HCT116 (cell line): ENCODE data around the gene RAPGEF2. TPM values are rescaled to one million over a fixed set of nuclear protein-coding genes. Genes with fewer than 3 reads are reported as not detected.

Experiments
- ATAC-seq: fragments of 200-7000 bp; cut with Tn5 transposase; 2 replicates; pipeline ENCODE4 v1.9.1; 2020; ENCODE audit warnings: mild to moderate bottlenecking, moderate library complexity
- BruUV-seq: library from RNA; stranded (reverse); fragments of 400-500 nt; replicated peaks from 2 replicates; lab custom pipeline; 2021; lab: Mats Ljungman, UMichigan
- CTCF ChIA-PET: fragments of 300-600 bp; sonication (Branson Sonifier 250); formaldehyde crosslinking; loops from one replicate; lab custom pipeline; 2021; ENCODE audit warnings: antibody characterized with exemption; lab: Charles Lee
- POLR2A ChIA-PET: fragments of 300-600, 350-600 bp; sonication (Branson Sonifier 250); formaldehyde crosslinking; loops from one replicate; lab custom pipeline; 2021; ENCODE audit warnings: antibody characterized with exemption; lab: Charles Lee
- RAD21 ChIA-PET, 2 experiments: fragments of 300-600 bp; sonication (Branson Sonifier 250); formaldehyde crosslinking; loops; one replicate each; lab custom pipeline; 2023; ENCODE audit warnings: low total read pairs in 2 of 2; ENCODE audit not compliant: uncharacterized antibody in 2 of 2, unreplicated experiment in 2 of 2, low non-redundant PET in 1 of 2; lab: Charles Lee
- DNase-seq: peaks from one replicate; pipeline ENCODE4 v3.0.0-alpha.2; 2010; ENCODE audit warnings: low read depth, low spot score
- H2AFZ ChIP-seq: fragments of 200-600 bp; shearing (Covaris generic), sonication (generic); 2 replicates; pipeline ENCODE4 v1.6.1; 2017; ENCODE audit warnings: low read depth, mixed run types, mixed read lengths, antibody characterized with exemption, low read length; ENCODE audit not compliant: poor library complexity, severe bottlenecking
- H3K27ac ChIP-seq: 2 replicates; pipeline ENCODE4 v1.5.1; 2012; ENCODE audit warnings: low read depth, low read length
- H3K27me3 ChIP-seq: fragments of 200-600 bp; sonication (generic); 2 replicates; pipeline ENCODE4 v1.6.1; 2016; ENCODE audit warnings: mixed run types, low read length, mixed read lengths; ENCODE audit not compliant: insufficient read depth
- H3K36me3 ChIP-seq, 2 experiments: fragments of 200-500 bp in 1 of 2; fragments of 200-600 bp in 1 of 2; sonication (Bioruptor generic) in 1 of 2; sonication (generic) in 1 of 2; 2 replicates each; pipeline versions ENCODE4 v1.5.1 to v1.6.1; 2014 to 2016; ENCODE audit warnings: low read length in 2 of 2, inconsistent platforms in 1 of 2, mixed read lengths in 1 of 2, mixed run types in 1 of 2; ENCODE audit not compliant: insufficient read depth in 2 of 2, control insufficient read depth in 1 of 2
- H3K4me1 ChIP-seq, 2 experiments: fragments of 200-600 bp in 1 of 2; sonication (generic) in 1 of 2; 2 replicates each; pipeline versions ENCODE4 v1.5.1 to v1.6.1; 2012 to 2017; ENCODE audit warnings: low read length in 2 of 2, inconsistent platforms in 1 of 2, mild to moderate bottlenecking in 1 of 2, mixed read lengths in 1 of 2, mixed run types in 1 of 2, moderate library complexity in 1 of 2; ENCODE audit not compliant: insufficient read depth in 2 of 2, control insufficient read depth in 1 of 2
- H3K4me2 ChIP-seq: fragments of 200-600 bp; sonication (generic); 2 replicates; pipeline ENCODE4 v1.6.1; 2017; ENCODE audit warnings: mixed run types, low read length, mixed read lengths
- H3K4me3 ChIP-seq, 2 experiments: fragments of 200-600 bp in 1 of 2; sonication (generic) in 1 of 2; replicated peaks in 1 of 2; 2 replicates each; pipeline ENCODE4 v1.5.1; 2011 to 2016; ENCODE audit warnings: low read length in 2 of 2, control low read depth in 1 of 2, low read depth in 1 of 2, mild to moderate bottlenecking in 1 of 2, mixed read lengths in 1 of 2, mixed run types in 1 of 2
- H3K79me2 ChIP-seq: fragments of 200-600 bp; sonication (generic); 2 replicates; pipeline ENCODE4 v1.6.1; 2017; ENCODE audit warnings: mild to moderate bottlenecking, mixed run types, low read length, moderate library complexity, mixed read lengths; ENCODE audit not compliant: insufficient read depth
- H3K9ac ChIP-seq: fragments of 200-600 bp; sonication (generic); 2 replicates; pipeline ENCODE4 v1.6.1; 2016; ENCODE audit warnings: low read length, mixed read lengths
- H3K9me2 ChIP-seq: fragments of 200-600 bp; sonication (generic), shearing (Covaris generic); 2 replicates; pipeline ENCODE4 v1.6.1; 2017; ENCODE audit warnings: mixed run types, mild to moderate bottlenecking, moderate library complexity; ENCODE audit not compliant: insufficient read depth
- H3K9me3 ChIP-seq, 2 experiments: fragments of 200-500 bp in 1 of 2; fragments of 200-600 bp in 1 of 2; sonication (Bioruptor generic) in 1 of 2; sonication (generic) in 1 of 2; 2 replicates each; pipeline ENCODE4 v1.6.1; 2014 to 2017; ENCODE audit warnings: low read length in 2 of 2, mixed read lengths in 2 of 2, inconsistent platforms in 1 of 2, low read depth in 1 of 2, mild to moderate bottlenecking in 1 of 2, mixed run types in 1 of 2, moderate library complexity in 1 of 2; ENCODE audit not compliant: control insufficient read depth in 1 of 2, insufficient read depth in 1 of 2
- H4K20me1 ChIP-seq: fragments of 200-600 bp; sonication (generic), shearing (Covaris generic); 2 replicates; pipeline ENCODE4 v1.6.1; 2017; ENCODE audit warnings: mixed run types, mild to moderate bottlenecking, moderate library complexity; ENCODE audit not compliant: insufficient read depth
- CBX3 ChIP-seq: IDR thresholded peaks from 2 replicates; pipeline ENCODE4 v1.6.1; 2012; ENCODE audit warnings: low read depth
- CEBPB ChIP-seq: IDR thresholded peaks from 2 replicates; pipeline ENCODE4 v1.6.1; 2012; ENCODE audit warnings: low read depth
- ELF1 ChIP-seq: IDR thresholded peaks from 2 replicates; pipeline ENCODE4 v1.6.1; 2012; ENCODE audit warnings: low read depth, borderline replicate concordance
- EZH2 ChIP-seq: fragments of 200-600 bp; sonication (generic); IDR thresholded peaks from 2 replicates; pipeline ENCODE4 v1.6.1; 2017; ENCODE audit warnings: antibody characterized with exemption, mixed run types
- EZH2phosphoT487 ChIP-seq: fragments of 200-600 bp; IDR thresholded peaks from 2 replicates; pipeline ENCODE4 v1.6.1; 2018; ENCODE audit warnings: antibody characterized with exemption, borderline replicate concordance
- FOSL1 ChIP-seq: IDR thresholded peaks from 2 replicates; pipeline ENCODE4 v1.6.1; 2012; ENCODE audit warnings: low read depth
- JUND ChIP-seq: IDR thresholded peaks from 2 replicates; pipeline ENCODE4 v1.6.1; 2012
- RAD21 ChIP-seq: IDR thresholded peaks from 2 replicates; pipeline ENCODE4 v1.6.1; 2012; ENCODE audit warnings: low read depth, mild to moderate bottlenecking
- SP1 ChIP-seq: IDR thresholded peaks from 2 replicates; pipeline ENCODE4 v1.6.1; 2012; ENCODE audit warnings: low read depth
- SRF ChIP-seq: IDR thresholded peaks from 2 replicates; pipeline ENCODE4 v1.6.1; 2012; ENCODE audit warnings: low read depth
- YY1 ChIP-seq: IDR thresholded peaks from 2 replicates; pipeline ENCODE4 v1.6.1; 2011; ENCODE audit warnings: low read length, low read depth, moderate library complexity, mild to moderate bottlenecking; ENCODE audit not compliant: insufficient replicate concordance; ENCODE audit errors: extremely low read depth
- ZFX ChIP-seq: fragments of 450-650 bp; IDR thresholded peaks from 2 replicates; pipeline ENCODE4 v1.6.1; 2017
- ZNF274 ChIP-seq: fragments of 200-500 bp; sonication (Bioruptor generic); IDR thresholded peaks from 2 replicates; pipeline ENCODE4 v1.6.1; 2014; ENCODE audit warnings: mild to moderate bottlenecking, low read depth, low read length, inconsistent platforms
- intact Hi-C: fragments of 100-400 bp; cut with micrococcal nuclease; formaldehyde crosslinking; loops from 2 replicates; pipeline ENCODE4 v1.10.0; 2022
- total RNA-seq: library from RNA; stranded (reverse); gene quantifications from one replicate; pipeline ENCODE4 v1.2.1, GENCODE V29; 2021; ENCODE audit not compliant: unreplicated experiment
- TF ChIP-seq, protein P1 (sequence below): IDR thresholded peaks from 2 replicates; pipeline ENCODE4 v1.6.1; 2012
- TF ChIP-seq, protein P2 (sequence below): IDR thresholded peaks from 2 replicates; pipeline ENCODE4 v1.6.1; 2011; ENCODE audit warnings: mild to moderate bottlenecking, low read length, moderate library complexity; ENCODE audit not compliant: insufficient replicate concordance; ENCODE audit errors: extremely low read depth
- TF ChIP-seq, protein P3 (sequence below): IDR thresholded peaks from 2 replicates; pipeline ENCODE4 v1.6.1; 2012; ENCODE audit warnings: low read depth

The RAPGEF2 gene
- total RNA-seq, 1 experiment from 2014 or later, result 21.2 TPM

DNA sequence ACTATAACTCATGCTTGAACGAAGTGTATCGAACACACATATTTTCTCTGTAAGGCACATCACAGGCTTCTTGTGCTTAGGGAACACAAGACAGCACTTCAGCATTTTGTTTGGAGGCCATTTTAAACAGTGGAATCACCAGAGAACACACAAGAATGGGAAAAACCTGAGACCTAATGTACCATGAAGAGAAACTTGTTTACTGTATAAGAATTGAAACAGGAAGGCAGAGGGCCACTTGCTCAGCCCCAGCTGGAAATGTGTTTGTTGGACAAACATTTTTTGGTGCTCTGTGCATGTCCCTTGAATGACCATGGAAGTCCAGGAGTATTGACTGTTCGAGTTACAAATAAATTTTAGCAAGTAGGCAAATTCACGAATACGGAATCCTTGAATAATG lies 47.5 kb downstream of the RAPGEF2 start:
- Histone ChIP-seq H3K79me2 (no peaks in the 10 kb centered on the region; the same call in 1 of the 2 replicates), H3K36me3 (no peaks in the 10 kb centered on the region), H3K9me2 (no peaks in the 10 kb centered on the region), H3K4me1 (peaks cover 3 to 5% of the 10 kb centered on the region in 2 experiments; a peak in 1 of 4 replicates), H4K20me1 (no peaks in the 10 kb centered on the region), H2AFZ (no peak overlapping the region), H3K4me2 (no peak overlapping the region), H3K9ac (no peak overlapping the region), H3K27me3 (no peaks in the 10 kb centered on the region), H3K4me3 (no peak overlapping the region), H3K27ac (no peak overlapping the region), H3K9me3 (no peaks in the 10 kb centered on the region)
- intact Hi-C loops, result no loop called here
- POLR2A ChIA-PET, result no interaction called here
- RAD21 ChIA-PET, result no interaction called here
- CTCF ChIA-PET, result no interaction called here
- ATAC-seq (no peak), DNase-seq (no peak)
- no peak for TF ChIP-seq ZFX
- TF ChIP-seq FOSL1, result no peak
- TF ChIP-seq, protein P1, sequence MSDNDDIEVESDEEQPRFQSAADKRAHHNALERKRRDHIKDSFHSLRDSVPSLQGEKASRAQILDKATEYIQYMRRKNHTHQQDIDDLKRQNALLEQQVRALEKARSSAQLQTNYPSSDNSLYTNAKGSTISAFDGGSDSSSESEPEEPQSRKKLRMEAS, result no peak
- TF ChIP-seq ZNF274, result no peak
- no peak for TF ChIP-seq ELF1
- BruUV-seq, result no TSS peak

DNA sequence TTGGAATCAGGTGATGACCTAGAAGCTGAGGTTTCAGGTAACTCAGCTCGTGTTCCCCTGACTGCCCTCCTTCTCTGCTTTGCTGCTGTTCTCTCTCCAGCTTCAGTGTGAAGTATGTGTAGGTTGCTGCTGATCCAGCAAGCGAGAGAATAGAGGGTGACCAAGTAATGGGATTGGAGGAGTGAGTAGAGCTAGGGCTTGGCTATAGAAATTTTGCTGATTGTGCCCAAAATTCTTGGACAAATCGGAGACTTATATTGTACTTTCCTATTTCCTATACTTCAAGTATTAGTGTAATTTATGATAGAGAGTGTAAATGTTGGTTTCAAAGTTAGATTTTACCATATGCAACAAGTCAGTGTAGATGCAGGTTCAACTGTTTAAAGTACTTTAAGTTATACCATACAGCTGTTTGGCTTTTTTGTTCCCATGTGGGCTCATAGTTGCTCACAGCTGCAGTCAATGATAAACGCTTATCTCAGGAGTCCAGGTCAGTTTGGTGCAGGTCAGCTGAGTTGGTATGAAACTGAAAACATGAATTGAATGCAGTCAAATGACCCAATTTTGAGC lies 48.0 kb downstream of the RAPGEF2 start:
- Histone ChIP-seq H3K27ac (no peak overlapping the region), H3K9ac (no peak overlapping the region), H3K9me2 (no peaks in the 10 kb centered on the region), H3K4me1 (peaks cover 3 to 5% of the 10 kb centered on the region in 2 experiments; a peak in 1 of 4 replicates), H2AFZ (no peak overlapping the region), H4K20me1 (no peaks in the 10 kb centered on the region), H3K79me2 (no peaks in the 10 kb centered on the region; the same call in 1 of the 2 replicates), H3K4me3 (no peak overlapping the region), H3K27me3 (no peaks in the 10 kb centered on the region), H3K36me3 (no peaks in the 10 kb centered on the region), H3K4me2 (no peak overlapping the region), H3K9me3 (no peaks in the 10 kb centered on the region)
- DNase-seq, result no peak
- CTCF ChIA-PET, result no interaction called here
- no TSS peak for BruUV-seq
- POLR2A ChIA-PET, result no interaction called here
- RAD21 ChIA-PET, result no interaction called here
- intact Hi-C loops, result no loop called here
- no peak for ATAC-seq
- TF ChIP-seq RAD21, result no peak
- no peak for TF ChIP-seq SRF
- TF ChIP-seq ELF1, result no peak
- TF ChIP-seq EZH2phosphoT487, result no peak
- no peak for TF ChIP-seq ZFX
- TF ChIP-seq FOSL1, result no peak
- TF ChIP-seq SP1, result no peak
- TF ChIP-seq JUND, result no peak
- TF ChIP-seq EZH2, result no peak
- no peak for TF ChIP-seq CBX3
- TF ChIP-seq, protein P2, sequence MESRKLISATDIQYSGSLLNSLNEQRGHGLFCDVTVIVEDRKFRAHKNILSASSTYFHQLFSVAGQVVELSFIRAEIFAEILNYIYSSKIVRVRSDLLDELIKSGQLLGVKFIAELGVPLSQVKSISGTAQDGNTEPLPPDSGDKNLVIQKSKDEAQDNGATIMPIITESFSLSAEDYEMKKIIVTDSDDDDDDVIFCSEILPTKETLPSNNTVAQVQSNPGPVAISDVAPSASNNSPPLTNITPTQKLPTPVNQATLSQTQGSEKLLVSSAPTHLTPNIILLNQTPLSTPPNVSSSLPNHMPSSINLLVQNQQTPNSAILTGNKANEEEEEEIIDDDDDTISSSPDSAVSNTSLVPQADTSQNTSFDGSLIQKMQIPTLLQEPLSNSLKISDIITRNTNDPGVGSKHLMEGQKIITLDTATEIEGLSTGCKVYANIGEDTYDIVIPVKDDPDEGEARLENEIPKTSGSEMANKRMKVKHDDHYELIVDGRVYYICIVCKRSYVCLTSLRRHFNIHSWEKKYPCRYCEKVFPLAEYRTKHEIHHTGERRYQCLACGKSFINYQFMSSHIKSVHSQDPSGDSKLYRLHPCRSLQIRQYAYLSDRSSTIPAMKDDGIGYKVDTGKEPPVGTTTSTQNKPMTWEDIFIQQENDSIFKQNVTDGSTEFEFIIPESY, result no peak
- TF ChIP-seq, protein P3, sequence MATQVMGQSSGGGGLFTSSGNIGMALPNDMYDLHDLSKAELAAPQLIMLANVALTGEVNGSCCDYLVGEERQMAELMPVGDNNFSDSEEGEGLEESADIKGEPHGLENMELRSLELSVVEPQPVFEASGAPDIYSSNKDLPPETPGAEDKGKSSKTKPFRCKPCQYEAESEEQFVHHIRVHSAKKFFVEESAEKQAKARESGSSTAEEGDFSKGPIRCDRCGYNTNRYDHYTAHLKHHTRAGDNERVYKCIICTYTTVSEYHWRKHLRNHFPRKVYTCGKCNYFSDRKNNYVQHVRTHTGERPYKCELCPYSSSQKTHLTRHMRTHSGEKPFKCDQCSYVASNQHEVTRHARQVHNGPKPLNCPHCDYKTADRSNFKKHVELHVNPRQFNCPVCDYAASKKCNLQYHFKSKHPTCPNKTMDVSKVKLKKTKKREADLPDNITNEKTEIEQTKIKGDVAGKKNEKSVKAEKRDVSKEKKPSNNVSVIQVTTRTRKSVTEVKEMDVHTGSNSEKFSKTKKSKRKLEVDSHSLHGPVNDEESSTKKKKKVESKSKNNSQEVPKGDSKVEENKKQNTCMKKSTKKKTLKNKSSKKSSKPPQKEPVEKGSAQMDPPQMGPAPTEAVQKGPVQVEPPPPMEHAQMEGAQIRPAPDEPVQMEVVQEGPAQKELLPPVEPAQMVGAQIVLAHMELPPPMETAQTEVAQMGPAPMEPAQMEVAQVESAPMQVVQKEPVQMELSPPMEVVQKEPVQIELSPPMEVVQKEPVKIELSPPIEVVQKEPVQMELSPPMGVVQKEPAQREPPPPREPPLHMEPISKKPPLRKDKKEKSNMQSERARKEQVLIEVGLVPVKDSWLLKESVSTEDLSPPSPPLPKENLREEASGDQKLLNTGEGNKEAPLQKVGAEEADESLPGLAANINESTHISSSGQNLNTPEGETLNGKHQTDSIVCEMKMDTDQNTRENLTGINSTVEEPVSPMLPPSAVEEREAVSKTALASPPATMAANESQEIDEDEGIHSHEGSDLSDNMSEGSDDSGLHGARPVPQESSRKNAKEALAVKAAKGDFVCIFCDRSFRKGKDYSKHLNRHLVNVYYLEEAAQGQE, result no peak
- no peak for TF ChIP-seq YY1
- no peak for TF ChIP-seq CEBPB
